Ecto neural progenitor cell (in vitro differentiated cells): ENCODE results near the gene C1orf56.
A peak's percentile ranks its signal among the peaks of the same experiment; 100 is the strongest.

ENCODE experiments used
- DNase-seq: peaks from one replicate; pipeline ENCODE4 v3.0.0-alpha.2; 2018; ENCODE audit warnings: low spot score

Gene C1orf56

GRCh38 chr1:151047591-151047924 lies at the start of gene C1orf56:
Gene C1orf56, plus strand, starts transcription at chr1:151047751. Its CDS starts 97 bp downstream, at chr1:151047848.
- peak; percentile 85 for DNase-seq

GRCh38 chr1:150997949-150998348 lies 49.6 kb upstream of the C1orf56 start:
- DNase-seq: no peak

- no peak for DNase-seq
Observed at GRCh38 chr1:150999051-150999674, 48.4 kb upstream of the C1orf56 start.

GRCh38 chr1:150999926-151000325 lies 47.6 kb upstream of the C1orf56 start:
- DNase-seq: no peak

- DNase-seq: no peak
Observed at GRCh38 chr1:151000408-151000807, 47.1 kb upstream of the C1orf56 start.

- no peak for DNase-seq
Observed at GRCh38 chr1:151001602-151002001, 45.9 kb upstream of the C1orf56 start.

GRCh38 chr1:151002051-151002450 lies 45.5 kb upstream of the C1orf56 start:
- DNase-seq: no peak

GRCh38 chr1:151002611-151003010 lies 44.9 kb upstream of the C1orf56 start:
- no peak for DNase-seq

GRCh38 chr1:151003180-151003579 lies 44.4 kb upstream of the C1orf56 start:
- DNase-seq: no peak

- no peak for DNase-seq
Observed at GRCh38 chr1:151005729-151006319, 41.7 kb upstream of the C1orf56 start.

- peak; percentile 78 for DNase-seq
Observed at GRCh38 chr1:151006327-151007052, 41.1 kb upstream of the C1orf56 start, which contains the start of gene MINDY1. Gene MINDY1, minus strand, starts transcription at chr1:151006902. Its CDS starts 4,285 bp downstream, at chr1:151002617.

- DNase-seq: no peak
Observed at GRCh38 chr1:151007853-151008243, 39.7 kb upstream of the C1orf56 start.

- DNase-seq: peak; percentile 95
Observed at GRCh38 chr1:151008244-151009205, 39.0 kb upstream of the C1orf56 start, which contains the start of gene PRUNE1. Gene PRUNE1, plus strand, starts transcription at chr1:151008449. Its CDS starts 184 bp downstream, at chr1:151008633.

GRCh38 chr1:151009206-151009587 lies 38.4 kb upstream of the C1orf56 start:
- no peak for DNase-seq

- DNase-seq: no peak
Observed at GRCh38 chr1:151009674-151010345, 37.7 kb upstream of the C1orf56 start.

GRCh38 chr1:151010346-151010726 lies 37.2 kb upstream of the C1orf56 start:
- DNase-seq: no peak

- DNase-seq: no peak
Observed at GRCh38 chr1:151011154-151011850, 36.2 kb upstream of the C1orf56 start.

- DNase-seq: no peak
Observed at GRCh38 chr1:151012684-151013471, 34.7 kb upstream of the C1orf56 start.

GRCh38 chr1:151013518-151013917 lies 34.0 kb upstream of the C1orf56 start:
- DNase-seq: no peak

GRCh38 chr1:151024540-151025146 lies 22.9 kb upstream of the C1orf56 start:
- peak; percentile 83 for DNase-seq
